SHP77 (cell line): Measurements from ENCODE around the gene ZNF581.

Experiments used
- DNase-seq, 2 experiments: peaks; one replicate each; lab custom pipeline; 2025; lab: John Stamatoyannopoulos, UW

Gene ZNF581

GRCh38 chr19:55643003-55643886 is at the start of gene ZNF581:
Gene ZNF581 (plus strand): TSS chr19:55643649. CDS start chr19:55644572, 923 bp downstream.
- peak; percentile 57 to 65 for DNase-seq

- DNase-seq = no peak
These were observed 48.4 kb upstream of the ZNF581 start for GRCh38 chr19:55594996-55595545.

DNA sequence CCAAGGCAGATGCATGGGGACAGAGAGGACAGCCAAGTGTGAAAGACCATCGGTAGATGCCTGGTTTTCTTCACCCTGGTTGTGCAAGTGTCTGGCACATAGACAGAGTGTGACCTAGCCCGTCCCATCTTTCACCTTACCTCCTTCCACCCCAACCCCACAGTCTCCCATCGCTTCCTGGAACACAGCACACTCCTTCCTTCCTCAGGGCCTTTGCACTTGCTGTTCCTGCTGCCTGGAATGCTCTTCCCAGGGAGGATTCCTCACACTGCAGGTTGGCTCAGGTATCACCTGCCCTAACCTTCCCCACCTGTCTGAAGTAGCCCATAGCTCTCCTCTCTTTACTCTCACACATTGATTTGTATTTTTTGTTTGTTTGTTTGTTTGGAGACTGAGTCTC is 47.1 kb upstream of the ZNF581 start:
- DNase-seq = no peak

- DNase-seq = no peak
These were observed 45.9 kb upstream of the ZNF581 start for GRCh38 chr19:55597501-55597921.

- no peak for DNase-seq
These were observed 45.4 kb upstream of the ZNF581 start for GRCh38 chr19:55598034-55598433.

GRCh38 chr19:55598719-55599467 is 44.6 kb upstream of the ZNF581 start:
- DNase-seq = peak; percentile 87 to 90

GRCh38 chr19:55599468-55599841 is 44.0 kb upstream of the ZNF581 start, which contains the start of gene FIZ1:
Gene FIZ1 (minus strand): TSS chr19:55599517. CDS start chr19:55597865, 1,652 bp downstream.
- peak; percentile 97 for DNase-seq

DNA sequence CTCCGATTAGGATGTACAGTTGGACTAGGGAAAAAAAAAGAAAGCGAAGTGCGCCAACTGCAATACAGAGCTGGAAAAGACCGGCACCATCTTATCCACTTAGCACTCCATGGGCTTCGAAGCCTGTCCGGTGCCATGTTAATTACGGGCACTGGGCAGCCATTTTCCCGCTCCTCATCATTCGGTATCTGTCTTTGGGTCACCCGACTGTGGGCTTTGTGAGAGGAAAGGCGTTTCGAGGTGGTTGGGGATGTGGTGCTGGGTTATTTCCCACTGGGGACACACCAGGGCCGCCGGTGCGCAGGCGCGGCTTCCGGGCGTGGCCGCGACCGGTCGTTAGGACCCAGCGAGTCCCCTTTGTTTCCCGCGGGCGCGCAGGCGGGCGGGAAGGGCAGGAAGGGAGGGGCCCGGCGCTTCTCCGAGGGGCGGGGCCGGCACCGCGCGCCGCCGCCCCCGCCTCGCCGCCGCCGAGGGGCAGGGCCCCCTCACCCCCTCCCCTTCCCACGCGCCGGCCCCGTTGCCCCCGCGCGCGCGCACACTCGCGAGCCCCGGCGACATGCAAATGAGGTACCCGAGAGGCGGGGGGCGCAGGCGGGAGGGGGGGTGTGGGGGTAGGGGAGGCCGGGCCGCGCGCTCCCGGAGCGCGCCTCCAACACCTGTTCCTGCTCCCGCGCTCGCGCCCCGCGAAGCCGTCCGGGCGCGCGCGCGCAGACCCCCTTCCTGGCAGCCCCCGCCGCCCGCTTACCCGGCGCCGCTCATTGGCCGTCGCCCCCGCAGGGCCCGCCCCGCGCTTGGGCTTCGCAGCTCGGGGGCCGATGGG is 43.4 kb upstream of the ZNF581 start, which contains the start of gene ZNF524:
Gene ZNF524 (plus strand): TSS at position 447 of the 820 bp plus-strand sequence. CDS start 1,825 bp downstream, outside the sequence.
- DNase-seq = peak; percentile 90 to 92

- DNase-seq = no peak
These were observed 42.8 kb upstream of the ZNF581 start for GRCh38 chr19:55600662-55601028.

DNA sequence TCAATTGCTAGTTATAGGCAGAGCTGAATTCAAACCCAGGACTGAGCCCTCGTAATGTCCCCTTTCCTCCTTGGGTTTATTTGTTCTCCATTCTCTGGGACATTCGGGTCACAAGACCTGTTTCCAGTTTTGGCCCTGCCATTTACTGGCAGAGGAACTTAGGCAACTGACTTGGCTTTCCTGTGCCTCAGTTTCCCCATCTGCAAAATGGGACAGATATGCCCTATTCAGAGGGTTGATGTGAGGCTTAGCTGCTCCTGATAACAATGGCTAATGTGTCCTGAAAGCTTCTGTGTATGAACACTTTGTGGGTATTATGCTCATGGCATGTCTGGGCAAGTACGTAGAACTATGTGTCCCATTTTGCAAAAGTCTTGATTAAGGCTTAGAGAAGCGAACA is 42.4 kb upstream of the ZNF581 start:
- no peak for DNase-seq

DNA sequence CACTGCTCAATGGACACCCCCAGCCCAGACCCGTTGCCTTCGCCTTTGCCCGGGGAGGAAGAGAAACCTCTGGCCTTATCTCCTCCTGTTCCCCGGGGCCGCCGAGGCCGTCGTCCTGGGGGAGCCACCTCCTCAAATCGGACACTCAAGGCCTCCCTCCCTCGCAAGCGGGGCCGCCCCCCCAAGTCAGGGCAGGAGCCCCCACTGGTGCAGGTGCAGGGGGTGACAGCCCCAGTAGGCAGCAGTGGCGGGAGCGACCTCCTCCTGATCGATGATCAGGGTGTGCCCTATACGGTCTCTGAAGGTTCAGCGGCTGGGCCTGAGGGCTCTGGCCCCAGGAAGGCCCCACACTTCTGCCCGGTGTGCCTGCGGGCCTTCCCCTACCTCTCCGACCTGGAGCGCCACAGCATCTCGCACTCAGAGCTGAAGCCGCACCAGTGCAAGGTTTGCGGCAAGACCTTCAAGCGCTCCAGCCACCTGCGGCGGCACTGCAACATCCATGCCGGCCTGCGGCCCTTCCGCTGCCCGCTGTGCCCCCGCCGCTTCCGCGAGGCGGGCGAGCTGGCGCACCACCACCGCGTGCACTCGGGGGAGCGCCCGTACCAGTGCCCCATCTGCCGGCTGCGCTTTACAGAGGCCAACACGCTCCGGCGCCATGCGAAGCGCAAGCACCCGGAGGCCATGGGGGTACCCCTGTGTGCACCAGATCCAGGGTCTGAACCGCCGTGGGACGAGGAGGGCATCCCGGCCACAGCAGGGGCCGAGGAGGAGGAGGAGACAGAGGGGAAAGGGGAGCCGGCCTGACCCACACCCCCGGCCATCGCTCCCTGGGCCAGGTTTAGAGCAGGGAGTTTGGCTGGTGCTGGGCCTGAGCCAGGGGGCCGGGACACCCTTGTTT is 41.1 kb upstream of the ZNF581 start:
- DNase-seq = no peak

- no peak for DNase-seq
These were observed 40.3 kb upstream of the ZNF581 start for GRCh38 chr19:55603115-55603514.

DNA sequence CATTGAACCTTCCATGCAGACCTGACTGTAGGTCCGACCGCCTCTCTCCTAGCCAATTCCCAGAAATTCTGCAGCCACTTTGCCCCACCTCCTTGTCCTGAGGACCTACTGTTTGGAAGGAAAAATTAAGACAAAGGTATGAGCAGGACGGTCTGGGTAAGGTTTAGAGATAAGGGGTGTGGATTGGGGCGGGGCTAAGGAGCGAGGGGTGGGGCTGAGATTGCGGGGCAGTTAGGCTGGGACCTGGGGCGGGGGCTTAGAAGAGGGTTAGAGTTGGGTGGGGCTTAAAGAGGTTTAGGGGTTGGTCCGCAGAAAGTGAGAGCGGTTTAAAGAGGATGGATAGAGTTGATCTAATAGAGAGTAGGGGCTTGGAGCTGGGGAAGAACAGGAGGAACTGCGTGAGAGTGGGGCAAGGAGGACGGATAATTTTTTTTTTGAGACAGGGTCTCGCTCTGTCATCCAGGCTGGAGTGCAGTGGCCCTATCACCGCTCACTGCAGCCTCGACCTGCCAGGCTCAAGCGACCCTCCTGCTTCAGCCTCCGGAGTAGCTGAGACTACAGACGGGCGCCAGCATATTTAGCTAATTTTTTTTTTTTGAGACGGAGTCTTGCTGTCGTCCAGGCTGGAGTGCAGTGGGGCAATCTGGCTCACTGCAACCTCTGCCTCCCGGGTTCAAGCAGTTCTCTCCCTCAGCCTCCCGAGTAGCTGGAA is 39.7 kb upstream of the ZNF581 start:
- DNase-seq = no peak

DNA sequence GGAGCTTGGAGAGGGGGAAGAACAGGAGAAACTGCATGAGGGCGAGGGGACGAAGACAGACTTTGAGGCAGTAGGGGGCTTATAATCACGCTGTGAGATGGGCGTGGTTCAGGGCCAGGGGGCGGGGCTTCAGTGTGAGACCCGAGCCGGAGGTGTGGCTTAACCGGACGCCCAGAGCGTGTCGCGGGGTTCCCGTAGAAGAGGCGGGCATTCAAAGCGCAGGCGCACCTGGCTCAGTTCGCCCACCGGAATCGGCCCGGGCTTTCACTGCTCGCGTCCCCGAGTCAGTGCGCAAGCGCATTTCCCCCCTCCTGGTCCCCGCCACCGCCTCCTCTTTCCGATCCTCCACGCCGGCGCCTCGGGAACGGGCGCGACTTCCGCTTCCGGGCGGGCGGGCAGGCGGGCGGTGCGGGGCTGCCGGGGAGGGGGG is 38.2 kb upstream of the ZNF581 start:
- peak; percentile 96 to 97 for DNase-seq

- DNase-seq = peak; percentile 54 to 84
These were observed 37.6 kb upstream of the ZNF581 start, which contains the start of gene ZNF865 for GRCh38 chr19:55605637-55606470. Gene ZNF865 (plus strand): TSS chr19:55605647. CDS start chr19:55613619, 7,972 bp downstream.

GRCh38 chr19:55606471-55606787 is 37.0 kb upstream of the ZNF581 start:
- no peak for DNase-seq

- no peak for DNase-seq
These were observed 36.6 kb upstream of the ZNF581 start for GRCh38 chr19:55606817-55607216.

DNA sequence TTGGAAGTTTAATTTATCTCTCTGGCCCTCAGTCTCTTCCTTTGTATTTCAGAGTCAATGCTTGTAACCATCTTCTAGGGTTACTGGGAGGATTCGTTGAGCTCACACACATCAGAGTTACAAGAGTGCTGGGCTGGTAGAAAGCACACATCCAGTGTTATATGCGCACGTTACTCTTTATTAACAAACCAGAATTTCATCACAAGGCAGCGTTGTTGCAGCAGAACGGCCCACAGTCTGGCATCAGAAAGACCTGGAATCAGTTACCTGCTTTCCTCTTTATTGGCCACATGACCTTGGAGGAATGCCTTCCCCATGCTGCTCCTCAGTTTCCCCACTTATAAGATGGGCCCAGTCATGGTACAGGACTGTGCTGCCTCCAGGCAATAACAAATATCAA is 34.1 kb upstream of the ZNF581 start:
- DNase-seq = no peak
